ENCODE data around the gene ENPP6. TPM values are rescaled to one million over a fixed set of nuclear protein-coding genes. Genes with fewer than 3 reads are reported as not detected.

ENPP6 gene
- total and polyA plus RNA-seq, 2 of the 13 experiments (the other 11 are each of a cell fraction or from before 2014, with no cell fraction given), result not detected

- H3K4me2 ChIP-seq (ENCODE audit: low read depth, low read length), result peak overlapping the region; percentile 46; the same call in 1 of the 2 replicates
- H3K9me3 ChIP-seq (ENCODE audit: low read length), result peaks cover 17% of the 10 kb centered on the region
- no peak overlapping the region for H3K4me3 ChIP-seq (replicated peaks in 1 of 3; ENCODE audit: insufficient read depth in 1 of 3, low read depth in 2 of 3, low read length in 3 of 3)
- H3K27ac ChIP-seq (ENCODE audit: extremely low read length, insufficient read depth, low read length), result peak overlapping the region; percentile 76
- DNase-seq (ENCODE audit: low spot score) (no peak), ATAC-seq (peak; percentile 16), FAIRE-seq (no peak)
- TSS peak; percentile 61 for BruUV-seq (replicated peaks)
- WGBS (ENCODE audit: low lambda C conversion rate), result 87% methylated on average over 16 of the region's 16 CpGs
- no peaks in the 10 kb centered on the region for H3K27me3 ChIP-seq (ENCODE audit: control insufficient read depth in 1 of 2, insufficient read depth in 2 of 2, low read length in 2 of 2)
- no peak overlapping the region for H3K9ac ChIP-seq (ENCODE audit: insufficient read depth, low read depth, low read length)
- peaks cover 43% of the 10 kb centered on the region for H3K4me1 ChIP-seq (ENCODE audit: insufficient read depth, low read length)
- in situ Hi-C loops (cut with HindIII; ENCODE audit: extremely low pct_ligation_motif_present, low pct_unique_long_range_greater_than_20kb), result no loop called here
- ChIA-PET CTCF (ENCODE audit: low intra/inter-chr PET ratio, low total read pairs) (no interaction called here), POLR2A (interaction anchor here (0.8 to 1.0 kb wide), 4 partner anchors 9 to 433 kb away, joined by 3 to 5 read pairs (median 4); no protein-coding TSS in a partner anchor)
- H3K36me3 ChIP-seq (replicated peaks in 1 of 2; ENCODE audit: control insufficient read depth in 1 of 2, insufficient read depth in 2 of 2, low read length in 2 of 2), result no peaks in the 10 kb centered on the region
- H3K79me2 ChIP-seq (ENCODE audit: insufficient read depth, low read length), result no peaks in the 10 kb centered on the region
- H2AFZ ChIP-seq (ENCODE audit: low read length), result no peak overlapping the region
- intact Hi-C loops (cut with micrococcal nuclease; ENCODE audit: unreplicated experiment), result no loop called here
- H4K20me1 ChIP-seq (ENCODE audit: insufficient read depth, low read length), result no peaks in the 10 kb centered on the region
- TF ChIP-seq, protein P1, sequence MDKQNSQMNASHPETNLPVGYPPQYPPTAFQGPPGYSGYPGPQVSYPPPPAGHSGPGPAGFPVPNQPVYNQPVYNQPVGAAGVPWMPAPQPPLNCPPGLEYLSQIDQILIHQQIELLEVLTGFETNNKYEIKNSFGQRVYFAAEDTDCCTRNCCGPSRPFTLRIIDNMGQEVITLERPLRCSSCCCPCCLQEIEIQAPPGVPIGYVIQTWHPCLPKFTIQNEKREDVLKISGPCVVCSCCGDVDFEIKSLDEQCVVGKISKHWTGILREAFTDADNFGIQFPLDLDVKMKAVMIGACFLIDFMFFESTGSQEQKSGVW (CRISPR knock-in tag; IDR thresholded peaks at IDR 0.05; ENCODE audit: borderline replicate concordance), result no peak
- TF ChIP-seq ZBTB38 (CRISPR knock-in tag; IDR thresholded peaks at IDR 0.05) (peak; percentile 29; the same call in 1 of the 2 replicates), HHEX (CRISPR knock-in tag; IDR thresholded peaks at IDR 0.05) (no peak), STAT6 (CRISPR knock-in tag; IDR thresholded peaks at IDR 0.05; ENCODE audit: borderline replicate concordance) (no peak), MAZ (IDR thresholded peaks at IDR 0.05; ENCODE audit: borderline replicate concordance, low read depth, low read length) (no peak), MAZ (CRISPR knock-in tag; IDR thresholded peaks at IDR 0.05; ENCODE audit: low read depth) (no peak), KLF15 (CRISPR knock-in tag; IDR thresholded peaks at IDR 0.05; ENCODE audit: borderline replicate concordance) (no peak), ATF6 (CRISPR knock-in tag; conservative IDR thresholded peaks at IDR 0.05) (0 out of 2 replicates have a peak, but pooled peaks have one; percentile 0), JUND (CRISPR knock-in tag; IDR thresholded peaks at IDR 0.05) (no peak), ZSCAN31 (CRISPR knock-in tag; IDR thresholded peaks at IDR 0.05; ENCODE audit: low read depth) (no peak)
- TF ChIP-seq, protein P2, sequence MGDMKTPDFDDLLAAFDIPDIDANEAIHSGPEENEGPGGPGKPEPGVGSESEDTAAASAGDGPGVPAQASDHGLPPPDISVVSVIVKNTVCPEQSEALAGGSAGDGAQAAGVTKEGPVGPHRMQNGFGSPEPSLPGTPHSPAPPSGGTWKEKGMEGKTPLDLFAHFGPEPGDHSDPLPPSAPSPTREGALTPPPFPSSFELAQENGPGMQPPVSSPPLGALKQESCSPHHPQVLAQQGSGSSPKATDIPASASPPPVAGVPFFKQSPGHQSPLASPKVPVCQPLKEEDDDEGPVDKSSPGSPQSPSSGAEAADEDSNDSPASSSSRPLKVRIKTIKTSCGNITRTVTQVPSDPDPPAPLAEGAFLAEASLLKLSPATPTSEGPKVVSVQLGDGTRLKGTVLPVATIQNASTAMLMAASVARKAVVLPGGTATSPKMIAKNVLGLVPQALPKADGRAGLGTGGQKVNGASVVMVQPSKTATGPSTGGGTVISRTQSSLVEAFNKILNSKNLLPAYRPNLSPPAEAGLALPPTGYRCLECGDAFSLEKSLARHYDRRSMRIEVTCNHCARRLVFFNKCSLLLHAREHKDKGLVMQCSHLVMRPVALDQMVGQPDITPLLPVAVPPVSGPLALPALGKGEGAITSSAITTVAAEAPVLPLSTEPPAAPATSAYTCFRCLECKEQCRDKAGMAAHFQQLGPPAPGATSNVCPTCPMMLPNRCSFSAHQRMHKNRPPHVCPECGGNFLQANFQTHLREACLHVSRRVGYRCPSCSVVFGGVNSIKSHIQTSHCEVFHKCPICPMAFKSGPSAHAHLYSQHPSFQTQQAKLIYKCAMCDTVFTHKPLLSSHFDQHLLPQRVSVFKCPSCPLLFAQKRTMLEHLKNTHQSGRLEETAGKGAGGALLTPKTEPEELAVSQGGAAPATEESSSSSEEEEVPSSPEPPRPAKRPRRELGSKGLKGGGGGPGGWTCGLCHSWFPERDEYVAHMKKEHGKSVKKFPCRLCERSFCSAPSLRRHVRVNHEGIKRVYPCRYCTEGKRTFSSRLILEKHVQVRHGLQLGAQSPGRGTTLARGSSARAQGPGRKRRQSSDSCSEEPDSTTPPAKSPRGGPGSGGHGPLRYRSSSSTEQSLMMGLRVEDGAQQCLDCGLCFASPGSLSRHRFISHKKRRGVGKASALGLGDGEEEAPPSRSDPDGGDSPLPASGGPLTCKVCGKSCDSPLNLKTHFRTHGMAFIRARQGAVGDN (CRISPR knock-in tag; IDR thresholded peaks at IDR 0.05), result peak; percentile 36; the same call in 1 of the 2 replicates
- TF ChIP-seq, protein P3, sequence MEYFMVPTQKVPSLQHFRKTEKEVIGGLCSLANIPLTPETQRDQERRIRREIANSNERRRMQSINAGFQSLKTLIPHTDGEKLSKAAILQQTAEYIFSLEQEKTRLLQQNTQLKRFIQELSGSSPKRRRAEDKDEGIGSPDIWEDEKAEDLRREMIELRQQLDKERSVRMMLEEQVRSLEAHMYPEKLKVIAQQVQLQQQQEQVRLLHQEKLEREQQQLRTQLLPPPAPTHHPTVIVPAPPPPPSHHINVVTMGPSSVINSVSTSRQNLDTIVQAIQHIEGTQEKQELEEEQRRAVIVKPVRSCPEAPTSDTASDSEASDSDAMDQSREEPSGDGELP (IDR thresholded peaks at IDR 0.05; ENCODE audit: borderline replicate concordance, low read depth), result no peak
Measured at GRCh38 chr4:184103527-184104264, 114.0 kb downstream of the ENPP6 start.

Data from HepG2 (cell line).